Activated CD4-positive, alpha-beta T cell treated with anti-CD3 and anti-CD28 coated beads, Interleukin-2, amount 50 U/mL, for 48 hours (primary cell): ENCODE data around the gene ULK4.
A peak's percentile ranks its signal among the peaks of the same experiment; 100 is the strongest.
"Not testable (repeated sequence)": the region's sequence is repeated elsewhere in the genome, so short reads cannot be mapped to it uniquely, and the experiment has no call there.

Experiments
- DNase-seq, 2 experiments: peaks; one replicate each; pipeline ENCODE4 v3.0.0-alpha.2; 2020

ULK4 gene

DNA sequence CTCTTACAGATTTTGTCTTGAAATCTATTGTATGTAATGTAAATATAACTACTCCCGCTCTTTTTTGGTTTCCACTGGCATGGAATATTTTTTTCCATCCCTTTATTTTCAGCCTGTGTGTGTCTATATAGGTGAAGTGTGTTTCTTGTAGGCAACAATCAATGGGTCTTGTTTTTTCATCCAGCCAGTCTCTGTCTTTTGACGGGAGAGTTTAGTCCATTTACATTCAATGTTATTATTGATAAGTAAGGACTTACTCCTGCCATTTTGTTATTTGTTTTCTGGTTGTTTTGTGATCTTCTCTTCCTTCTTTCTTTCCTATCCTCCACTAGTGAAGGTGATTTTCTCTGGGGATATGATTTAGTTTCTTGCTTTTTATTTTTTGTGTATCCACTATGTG, 101.4 kb downstream of the ULK4 start:
- not testable (repeated sequence) for DNase-seq

DNA sequence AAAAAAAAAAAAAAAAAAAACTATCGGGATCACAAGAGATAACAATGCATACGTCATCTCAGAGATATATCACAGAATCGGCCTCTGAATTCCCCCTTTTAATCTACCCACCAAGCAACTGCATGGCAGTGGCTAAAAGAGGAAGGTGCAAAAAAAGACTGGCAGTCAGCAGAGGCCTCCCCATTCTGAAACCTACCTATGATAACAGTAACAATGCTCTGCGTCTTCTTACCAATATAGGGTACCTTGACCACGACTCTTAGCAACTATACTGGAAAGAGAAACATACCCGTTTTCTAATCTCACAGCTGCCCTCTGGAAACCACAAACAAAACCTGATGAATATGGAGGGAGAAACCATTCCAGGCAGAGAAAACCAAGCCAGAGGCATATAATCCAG, 106.9 kb downstream of the ULK4 start:
- no peak for DNase-seq

DNA sequence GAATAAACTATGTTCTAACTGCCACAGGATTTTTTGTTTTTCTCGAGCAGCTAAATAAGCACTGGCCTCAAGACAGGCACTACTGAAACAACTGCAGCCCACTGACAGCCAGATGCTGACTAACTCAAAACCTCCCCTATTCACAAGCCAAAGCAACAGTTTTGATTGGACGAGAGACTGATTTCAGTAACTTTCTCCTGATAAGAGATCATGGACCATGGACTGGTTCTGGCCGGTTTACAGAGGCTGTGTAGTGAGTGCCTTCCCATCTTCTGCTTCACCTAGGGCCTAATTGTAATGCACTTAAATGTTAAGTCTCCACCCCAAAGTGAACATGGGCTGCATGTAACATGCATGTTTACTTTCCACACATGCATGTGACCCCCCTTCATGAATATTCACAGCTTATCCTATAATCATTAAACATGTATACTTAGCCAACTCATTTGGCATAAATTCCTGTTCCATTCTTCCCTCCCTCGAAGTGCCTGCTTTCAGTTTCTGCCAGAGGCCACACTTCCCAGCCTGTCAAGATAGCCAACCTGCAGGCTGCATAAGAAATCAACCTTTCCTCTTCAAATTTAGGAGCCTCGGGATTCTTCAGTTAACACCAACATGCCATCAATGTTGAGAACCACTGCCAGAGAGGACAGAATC, 108.2 kb downstream of the ULK4 start:
- no peak for DNase-seq

DNA sequence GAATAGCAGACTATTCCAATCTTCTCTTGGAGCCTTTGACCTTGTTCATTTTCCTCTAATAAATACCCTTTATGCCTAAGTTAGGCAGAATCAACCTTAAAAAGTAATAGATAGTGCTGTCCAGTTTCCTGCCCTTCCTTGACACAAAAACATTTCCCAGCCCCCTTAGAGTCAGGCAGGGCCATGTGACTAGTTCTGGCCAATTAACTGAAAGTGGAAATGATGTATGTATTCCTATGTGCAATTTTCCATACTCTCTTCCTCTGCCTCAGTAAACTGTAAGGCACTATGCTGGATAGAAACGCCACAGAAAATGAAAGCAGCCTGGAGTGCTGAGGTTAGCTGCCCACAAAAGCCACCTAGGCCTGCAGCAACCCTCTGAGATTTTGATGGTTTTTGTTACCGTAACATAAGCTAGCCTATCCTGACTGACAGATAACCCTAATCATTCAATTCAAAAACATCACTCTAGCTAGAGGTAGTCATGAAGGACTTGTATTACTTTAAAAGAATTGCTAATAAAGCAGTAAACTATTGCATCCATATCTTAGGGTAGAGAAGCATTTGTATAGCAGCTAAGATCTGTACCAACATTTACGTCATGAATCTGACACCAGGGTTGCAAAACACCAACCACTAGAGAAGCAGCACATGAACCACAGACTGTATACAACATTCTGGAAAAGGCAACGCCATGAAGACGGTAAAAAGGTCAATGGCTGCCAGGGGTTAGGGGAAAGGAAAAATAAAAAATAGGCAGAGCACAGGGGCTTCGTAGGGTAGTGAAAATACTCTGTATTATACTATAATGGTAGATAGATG, 112.9 kb downstream of the ULK4 start:
- DNase-seq = peak; percentile 19 to 43

GRCh38 chr3:41847679-41848078, 114.2 kb downstream of the ULK4 start:
- no peak for DNase-seq

DNA sequence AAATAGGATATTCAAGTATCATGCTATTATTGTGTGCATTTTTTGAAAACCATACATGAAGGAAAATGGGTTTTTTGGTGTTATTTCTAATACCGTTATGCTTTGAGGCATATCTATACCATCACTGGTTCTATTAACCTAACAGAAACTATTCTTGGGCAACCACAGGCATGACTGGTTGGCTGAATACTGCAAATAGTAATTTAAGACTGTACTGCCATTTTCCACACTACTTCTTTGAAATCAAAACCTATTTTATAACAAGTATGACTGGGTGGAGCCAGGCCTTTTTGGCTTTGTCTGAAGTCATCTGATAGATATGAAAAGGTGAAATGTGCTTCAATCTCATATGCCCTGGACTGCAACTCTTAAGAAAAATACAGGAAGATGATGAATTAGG, 115.1 kb downstream of the ULK4 start:
- DNase-seq = peak in 1 of 2 experiments; percentile 24

GRCh38 chr3:41845826-41846225, 116.1 kb downstream of the ULK4 start:
- DNase-seq = no peak

- not testable (repeated sequence) for DNase-seq
These were observed 117.6 kb downstream of the ULK4 start for GRCh38 chr3:41844256-41844655.

GRCh38 chr3:41840936-41841668, 120.8 kb downstream of the ULK4 start:
- not testable (repeated sequence) for DNase-seq

DNA sequence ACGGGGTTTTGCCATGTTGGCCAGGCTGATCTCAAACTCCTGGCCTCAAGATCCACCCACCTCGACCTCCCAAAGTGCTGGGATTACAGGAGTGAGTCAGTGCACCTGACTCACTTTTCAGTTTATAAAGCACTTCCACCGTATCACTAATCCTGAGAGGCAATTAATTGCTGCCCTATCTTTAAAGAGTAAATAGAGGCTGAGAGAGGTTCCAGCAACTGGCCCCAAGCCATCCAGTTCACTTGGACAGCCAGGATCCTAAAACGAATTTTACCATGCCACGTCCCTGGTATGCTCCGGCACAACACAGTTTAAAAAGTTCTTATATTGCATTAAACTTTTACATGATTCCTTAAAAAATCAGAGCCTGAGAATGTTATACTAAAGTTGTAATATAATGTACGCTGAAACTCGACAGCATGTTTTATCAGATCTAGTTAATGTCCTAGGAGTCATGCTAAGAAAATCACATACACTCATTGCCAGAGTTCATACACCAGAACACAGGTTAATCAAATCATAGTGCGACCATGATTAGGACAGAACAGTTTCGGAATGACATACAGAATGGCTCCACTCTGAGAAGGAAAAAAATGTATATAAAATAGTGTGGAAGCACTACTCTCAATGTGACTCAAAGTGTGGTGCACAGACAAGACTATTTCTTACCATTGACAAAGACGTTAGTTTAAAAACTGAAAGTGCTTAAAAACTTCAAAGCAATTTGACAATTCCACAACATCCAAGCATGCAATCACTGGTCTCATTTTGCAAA, 125.4 kb downstream of the ULK4 start:
- peak in 1 of 2 experiments; percentile 35 for DNase-seq

DNA sequence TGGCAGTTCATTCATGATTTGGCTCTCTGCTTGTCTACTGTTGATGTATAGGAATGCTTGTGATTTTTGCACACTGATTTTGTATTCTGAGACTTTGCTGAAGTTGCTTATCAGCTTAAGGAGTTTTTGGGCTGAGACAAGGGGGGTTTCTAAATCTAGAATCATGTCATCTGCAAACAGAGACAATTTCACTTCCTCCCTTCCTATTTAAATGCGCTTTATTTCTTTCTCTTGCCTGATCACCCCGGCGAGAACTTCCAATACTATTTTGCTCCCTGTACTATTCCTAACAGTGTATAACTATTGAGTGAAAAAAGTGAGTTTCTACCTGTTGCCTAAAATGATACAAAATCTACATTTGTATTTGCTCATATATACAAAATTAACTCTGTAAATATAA, 128.3 kb downstream of the ULK4 start:
- no peak for DNase-seq

DNA sequence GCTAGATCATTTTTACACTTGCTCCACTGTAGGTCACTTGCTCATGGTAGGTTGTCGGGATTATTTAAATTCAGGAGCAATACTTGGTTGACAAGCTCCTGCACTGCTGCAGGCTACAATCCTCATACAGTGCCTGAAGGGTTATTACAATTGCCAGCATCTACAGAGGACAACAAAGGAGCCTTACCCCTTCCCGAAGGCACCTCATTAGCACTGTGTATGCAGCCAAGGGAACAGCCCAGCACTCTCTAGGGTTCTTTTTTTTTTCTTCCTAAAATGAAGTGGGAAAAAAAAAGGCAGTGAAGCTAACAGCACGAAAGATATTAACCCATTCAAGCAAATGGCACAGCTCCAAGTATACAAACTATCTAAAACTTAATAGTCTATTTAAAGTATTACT, 142.7 kb downstream of the ULK4 start:
- no peak for DNase-seq

- no peak for DNase-seq
These were observed 153.3 kb downstream of the ULK4 start for GRCh38 chr3:41808618-41809017.

GRCh38 chr3:41808152-41808551, 153.8 kb downstream of the ULK4 start:
- DNase-seq = no peak

DNA sequence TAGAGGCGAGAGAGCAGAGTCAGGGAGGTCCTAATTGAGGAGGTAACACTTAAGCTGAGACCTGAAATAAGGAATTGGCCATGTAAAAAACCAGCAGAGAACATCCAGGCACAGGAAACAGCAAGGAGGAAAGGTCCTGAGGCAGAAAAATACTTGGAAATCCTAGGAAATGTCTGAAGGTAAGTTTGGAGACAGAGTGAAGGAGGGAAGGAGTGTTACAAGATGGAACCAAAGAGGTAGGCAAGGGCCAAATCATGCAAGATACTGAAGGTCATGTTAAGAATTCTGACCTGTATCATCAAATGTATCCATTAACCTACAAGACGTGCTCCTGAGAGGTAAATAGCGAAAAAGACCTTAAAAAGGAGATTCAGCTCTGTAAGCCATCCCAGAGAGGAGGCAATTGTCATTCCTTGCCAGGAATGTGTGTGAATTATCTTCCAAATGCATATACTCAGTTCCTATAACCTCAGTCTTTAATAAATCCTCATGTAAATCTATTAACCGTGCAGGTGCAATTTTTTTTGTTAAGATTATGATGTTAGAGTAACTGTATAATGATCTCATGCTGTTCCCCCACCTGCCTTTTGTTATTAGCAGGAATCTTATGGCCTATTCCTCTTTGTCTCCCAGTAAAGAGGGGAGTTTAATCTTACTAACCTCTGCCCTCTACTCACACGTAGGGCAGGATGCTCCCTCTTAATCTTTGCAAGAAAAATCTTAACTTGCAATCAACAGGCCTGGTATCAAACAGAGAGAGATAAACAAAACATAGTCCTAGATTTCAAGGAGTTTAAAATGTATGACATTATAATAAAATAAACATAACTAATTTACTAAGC, 166.9 kb downstream of the ULK4 start:
- no peak for DNase-seq

DNA sequence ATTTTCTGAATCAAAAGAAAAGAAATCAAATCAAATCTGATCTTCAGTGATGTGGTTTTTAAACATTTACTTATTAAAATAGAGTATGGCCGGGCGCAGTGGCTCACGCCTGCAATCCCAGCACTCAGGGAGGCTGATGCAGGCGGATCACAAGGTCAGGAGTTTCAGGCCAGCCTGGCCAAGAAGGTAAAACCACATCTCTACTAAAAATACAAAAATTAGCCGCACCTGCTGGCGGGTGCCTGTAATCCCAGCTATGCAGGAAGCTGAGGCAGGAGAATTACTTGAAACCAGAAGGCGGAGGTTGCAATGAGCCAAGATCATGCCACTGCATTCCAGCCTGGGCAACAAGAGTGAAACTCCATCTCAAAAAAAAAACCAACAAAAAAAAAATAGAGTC, 169.1 kb downstream of the ULK4 start:
- no peak for DNase-seq

GRCh38 chr3:41769106-41769505, 192.8 kb downstream of the ULK4 start:
- no peak for DNase-seq

GRCh38 chr3:41768363-41768762, 193.5 kb downstream of the ULK4 start:
- DNase-seq = no peak

DNA sequence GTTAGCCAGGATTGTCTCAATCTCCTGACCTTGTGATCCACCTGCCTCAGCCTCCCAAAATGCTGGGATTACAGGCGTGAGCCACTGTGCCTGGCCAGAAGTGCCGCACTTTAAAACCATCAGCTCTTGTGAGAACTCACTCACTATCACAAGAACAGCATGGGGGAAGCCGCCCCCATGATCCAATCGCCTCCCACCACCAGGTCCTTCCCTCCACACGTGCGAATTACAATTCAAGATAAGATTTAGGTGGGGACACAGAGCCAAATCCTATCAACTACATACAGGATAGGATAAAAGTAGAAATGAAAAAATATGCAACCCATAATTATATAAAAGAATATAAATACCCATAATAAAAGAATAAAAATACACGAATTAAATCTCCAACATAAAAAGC, 199.0 kb downstream of the ULK4 start:
- DNase-seq = not testable (repeated sequence)

DNA sequence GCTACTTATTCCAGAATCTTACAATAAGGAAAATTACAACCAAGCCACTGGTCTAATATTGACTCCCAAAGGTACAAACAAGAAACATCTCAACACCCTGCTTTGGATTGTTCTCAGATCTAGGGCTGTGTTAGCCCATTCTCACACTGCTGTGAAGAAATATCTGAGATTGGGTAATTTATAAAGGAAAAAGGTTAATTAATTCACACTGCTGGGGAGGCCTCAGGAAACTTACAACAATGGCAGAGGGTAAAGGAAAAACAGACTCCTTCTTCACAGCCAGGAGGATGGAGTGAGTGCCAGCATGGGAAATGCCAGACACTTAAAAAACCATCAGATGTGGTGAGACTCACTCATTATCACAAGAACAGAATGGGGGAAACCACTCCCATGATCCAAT, 208.3 kb downstream of the ULK4 start:
- DNase-seq = no peak

DNA sequence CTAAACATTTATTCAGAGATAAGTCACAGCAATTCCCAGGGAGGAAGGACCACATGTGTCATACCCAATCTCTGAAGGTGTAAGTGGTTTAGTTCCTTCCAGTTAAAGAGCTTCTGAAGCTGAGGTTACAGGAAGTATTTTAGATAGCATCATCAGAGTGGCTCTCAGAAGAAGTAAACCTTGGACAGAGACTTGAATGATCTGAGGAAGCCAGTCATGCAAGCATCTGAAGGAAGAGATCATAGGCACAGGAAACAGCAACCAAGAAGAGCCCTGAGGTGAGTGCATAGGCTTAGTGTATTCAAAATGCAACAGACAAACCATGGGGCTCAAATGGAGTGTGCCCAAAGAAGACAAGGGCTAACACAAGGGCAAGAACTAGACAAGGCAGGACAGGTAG, 210.3 kb downstream of the ULK4 start:
- DNase-seq = no peak

- no peak for DNase-seq
These were observed 211.9 kb downstream of the ULK4 start for GRCh38 chr3:41749988-41750387.
